SKM-1 (cell line): ENCODE results near the gene OIT3.

Source experiments
- DNase-seq: peaks from one replicate; lab custom pipeline; 2025; ENCODE audit not compliant: unreplicated experiment; lab: John Stamatoyannopoulos, UW

The OIT3 gene

DNA sequence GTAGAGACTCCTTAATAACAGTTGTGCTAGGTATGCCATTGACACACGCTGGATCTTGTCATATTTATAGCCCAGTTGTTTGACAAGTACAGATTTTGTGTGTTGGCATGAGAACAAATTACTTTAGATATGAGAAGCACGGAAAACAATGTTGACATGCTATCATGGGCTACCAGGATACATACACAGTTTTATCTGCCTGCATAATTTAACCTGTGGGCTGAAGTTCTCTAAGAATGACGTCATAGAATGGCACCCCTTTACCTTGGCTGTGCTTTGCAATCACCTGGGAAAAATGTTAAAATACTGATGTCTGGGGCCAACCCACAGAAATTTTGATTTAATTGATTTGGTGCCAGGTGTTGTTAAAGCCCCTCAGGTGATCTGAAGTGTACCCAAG lies 58.2 kb downstream of the OIT3 start:
- no peak for DNase-seq

DNA sequence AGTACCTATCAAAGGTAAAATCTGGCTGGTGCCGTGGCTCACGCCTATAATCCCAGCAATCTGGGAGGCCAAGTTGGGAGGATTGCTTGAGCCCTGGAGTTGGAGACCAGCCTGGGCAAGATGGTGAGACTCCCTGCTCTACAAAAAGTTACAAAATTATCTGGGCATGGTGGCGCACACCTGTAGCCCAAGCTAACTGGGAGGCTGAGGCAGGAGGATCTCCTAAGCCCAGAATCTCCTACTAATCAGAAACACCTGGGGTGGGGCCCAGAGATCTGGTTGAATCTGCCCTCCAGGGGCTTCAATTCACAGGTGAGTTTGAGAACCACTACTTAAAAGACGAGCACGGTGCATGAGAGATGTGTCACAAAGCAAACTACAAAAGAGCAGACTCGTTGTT lies 58.6 kb downstream of the OIT3 start:
- no peak for DNase-seq

DNA sequence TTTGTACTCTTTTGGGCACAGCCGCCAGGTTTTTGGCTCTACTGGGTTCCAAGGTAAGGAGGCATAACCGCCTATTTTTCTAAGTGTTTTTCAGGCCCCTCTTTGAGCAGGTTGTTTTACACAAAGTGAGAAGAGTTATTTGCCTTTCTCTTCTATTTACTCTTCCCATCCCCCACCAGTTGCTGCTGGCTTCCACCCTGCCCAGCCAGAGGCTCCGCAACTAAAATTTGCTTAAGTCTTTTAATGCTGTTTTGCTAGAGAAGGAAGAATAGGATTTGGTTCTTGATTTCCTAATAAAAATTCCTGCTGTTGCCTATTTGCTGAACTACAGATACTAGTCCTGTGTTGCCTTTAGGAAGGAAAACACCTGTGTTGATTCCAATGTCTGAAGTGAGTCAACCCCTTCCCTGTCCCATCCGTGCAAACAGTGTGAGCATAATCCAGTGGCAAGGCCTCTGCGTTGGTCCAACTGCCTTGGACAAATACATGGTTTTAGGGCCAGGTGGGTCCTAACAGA lies 59.2 kb downstream of the OIT3 start:
- no peak for DNase-seq

DNA sequence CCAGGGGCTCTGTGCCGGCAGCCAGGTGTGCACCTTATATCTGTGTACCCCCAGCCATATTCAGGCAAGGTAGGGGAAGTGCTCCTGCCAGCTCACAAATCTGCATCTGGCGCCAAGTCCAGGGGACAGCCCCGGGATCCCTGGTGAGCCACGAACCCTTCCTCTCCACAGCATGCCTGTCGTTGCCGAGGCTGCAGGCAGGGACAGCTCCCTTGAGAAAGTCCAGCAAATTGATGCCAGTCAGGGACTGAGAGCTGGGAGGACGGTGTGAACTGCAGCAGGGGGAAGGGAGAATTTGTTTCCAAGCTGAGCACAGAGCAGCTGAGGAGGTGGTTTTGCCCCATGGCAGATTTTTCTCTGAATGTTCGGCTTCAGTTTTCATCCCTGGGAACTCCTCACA lies 60.1 kb downstream of the OIT3 start:
- no peak for DNase-seq

DNA sequence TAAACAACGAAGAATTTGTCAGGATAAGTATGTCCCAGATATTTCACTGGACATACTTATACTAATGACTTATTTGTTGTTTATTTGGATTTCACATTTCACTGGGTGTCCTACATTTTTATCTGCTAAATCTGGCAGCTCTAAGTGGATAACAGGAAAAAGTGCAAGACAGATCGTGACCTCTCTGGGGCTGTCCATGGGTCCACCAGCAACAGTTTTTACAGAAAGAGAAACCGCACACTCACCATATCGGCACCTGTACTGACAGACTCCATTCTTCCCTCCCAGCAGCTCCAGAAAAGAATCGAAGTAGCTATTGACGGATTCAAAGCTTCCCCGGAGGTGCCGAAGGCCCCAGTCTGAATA lies 60.7 kb downstream of the OIT3 start:
- no peak for DNase-seq

DNA sequence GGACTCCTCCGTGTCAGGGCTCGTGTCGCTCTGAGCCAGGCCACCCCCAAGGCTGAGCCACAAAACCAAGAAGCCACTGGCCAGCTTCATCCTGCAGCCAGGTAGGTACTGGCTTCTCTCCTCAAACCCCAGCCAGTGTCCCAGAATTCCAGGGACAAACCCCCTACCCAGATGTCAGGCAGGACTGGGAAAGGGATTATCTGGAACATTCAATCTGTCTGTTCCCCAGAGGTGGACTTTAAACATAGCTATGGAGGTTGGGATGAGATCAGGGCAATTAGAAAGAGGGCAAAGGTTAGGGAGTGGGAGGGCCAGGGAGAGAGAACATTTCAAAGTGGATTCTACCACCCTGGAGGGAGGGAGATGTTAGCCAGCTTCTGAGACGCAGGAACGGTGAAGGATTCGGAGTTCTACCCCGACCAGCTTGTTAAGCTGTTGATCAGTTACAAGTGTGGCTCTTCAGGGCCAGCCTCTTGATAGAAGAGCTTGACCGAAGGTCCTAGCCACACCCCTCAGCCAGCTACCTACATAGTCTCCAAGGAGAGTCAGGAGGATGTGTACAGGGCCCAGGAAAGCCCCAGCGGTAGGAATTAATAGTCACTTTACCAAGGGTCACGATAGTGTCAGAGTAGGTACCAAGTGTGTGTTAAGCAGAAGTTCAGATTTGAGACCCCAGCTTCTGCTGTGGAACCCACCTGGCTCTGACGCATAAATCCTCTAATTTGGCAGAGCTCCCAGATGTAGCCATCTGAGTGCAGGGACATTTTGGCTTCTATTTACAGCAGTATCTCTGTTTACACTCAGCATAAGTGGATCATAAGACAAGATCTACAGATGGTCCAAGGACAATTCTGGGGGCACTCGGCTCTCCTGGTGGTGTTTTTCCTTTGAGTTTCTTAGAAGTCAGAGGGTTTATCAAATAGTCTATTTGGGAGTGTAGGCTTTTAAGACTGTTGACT lies 61.3 kb downstream of the OIT3 start, which contains the start of gene PLA2G12B:
PLA2G12B (minus strand) TSS at position 211 of the 959 bp plus-strand sequence; CDS start at position 90, 121 bp downstream.
- no peak for DNase-seq

DNA sequence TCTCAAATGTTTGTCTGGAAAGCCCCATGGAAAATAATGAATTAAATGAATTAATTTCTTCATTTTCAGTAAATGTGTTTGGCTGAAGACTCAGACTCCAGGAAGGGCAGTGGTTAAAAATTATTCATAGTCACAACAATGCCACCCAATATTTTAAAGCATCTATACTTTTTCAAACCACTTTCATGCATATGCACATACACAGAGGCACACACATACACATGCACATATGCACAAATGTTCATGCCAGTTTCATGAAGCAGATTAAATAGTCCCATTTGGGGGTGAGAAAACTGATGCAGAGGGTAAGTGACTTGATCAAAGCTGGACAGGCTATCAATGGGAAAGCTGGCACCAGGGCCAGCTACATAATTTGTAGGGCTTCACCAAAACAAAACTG lies 62.5 kb downstream of the OIT3 start:
- DNase-seq, result no peak

DNA sequence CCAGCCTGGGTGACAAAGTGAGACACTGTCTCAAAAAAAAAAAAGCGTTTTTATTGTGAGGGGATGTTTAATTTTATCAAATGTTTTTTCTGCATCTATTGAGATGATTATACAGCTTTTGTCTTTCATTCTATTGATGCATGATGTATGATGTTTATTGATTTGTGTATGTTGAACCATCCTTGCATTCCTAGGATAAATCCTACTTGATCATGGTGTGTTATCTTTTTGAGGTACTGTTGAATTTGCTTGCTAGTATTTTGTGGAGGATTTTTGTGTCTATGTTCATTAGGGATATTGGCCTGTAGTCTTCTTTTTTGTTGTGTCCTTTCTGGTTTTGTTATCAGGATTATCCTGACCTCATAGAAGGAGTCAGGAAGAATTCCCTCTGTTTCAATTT lies 83.3 kb downstream of the OIT3 start:
- DNase-seq, result no peak

DNA sequence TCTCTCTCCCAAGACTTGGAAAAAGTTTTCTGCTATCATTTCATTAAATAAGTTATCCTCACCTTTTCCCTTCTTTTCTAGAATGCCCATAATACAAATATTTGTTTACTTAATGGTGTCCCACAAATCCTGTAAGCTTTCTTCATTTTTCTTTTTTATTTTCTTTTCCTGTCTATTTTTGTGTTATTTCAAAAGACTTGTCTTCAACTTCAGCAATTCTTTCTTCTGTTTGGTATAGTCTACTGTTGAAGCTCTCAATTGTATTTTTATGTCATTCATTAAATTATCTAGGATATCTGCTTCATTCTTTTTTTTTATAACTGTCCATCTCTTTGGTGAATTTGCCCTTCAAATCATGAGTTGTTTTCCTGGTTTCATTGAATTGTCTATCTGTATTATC lies 86.2 kb downstream of the OIT3 start:
- DNase-seq, result no peak

DNA sequence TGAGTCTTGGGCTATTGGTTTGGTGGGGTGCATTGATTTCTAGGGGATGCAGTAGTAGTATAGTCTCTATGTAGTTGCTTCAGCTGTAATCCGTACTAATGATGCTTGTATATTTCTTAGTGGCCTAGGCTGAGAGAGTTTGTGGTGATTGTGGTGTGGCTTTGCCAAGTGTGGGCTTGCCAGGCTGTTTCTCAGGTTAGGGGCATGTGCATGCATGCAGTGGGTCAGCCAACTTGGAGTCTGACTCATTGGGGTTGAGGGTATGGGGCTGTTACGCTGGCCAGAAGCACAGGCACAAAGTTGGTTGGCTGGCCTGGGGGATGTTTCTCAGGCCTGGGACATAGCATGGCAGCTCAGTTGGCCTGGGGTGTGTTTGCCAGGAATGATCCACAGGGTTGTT lies 86.8 kb downstream of the OIT3 start:
- DNase-seq, result no peak

DNA sequence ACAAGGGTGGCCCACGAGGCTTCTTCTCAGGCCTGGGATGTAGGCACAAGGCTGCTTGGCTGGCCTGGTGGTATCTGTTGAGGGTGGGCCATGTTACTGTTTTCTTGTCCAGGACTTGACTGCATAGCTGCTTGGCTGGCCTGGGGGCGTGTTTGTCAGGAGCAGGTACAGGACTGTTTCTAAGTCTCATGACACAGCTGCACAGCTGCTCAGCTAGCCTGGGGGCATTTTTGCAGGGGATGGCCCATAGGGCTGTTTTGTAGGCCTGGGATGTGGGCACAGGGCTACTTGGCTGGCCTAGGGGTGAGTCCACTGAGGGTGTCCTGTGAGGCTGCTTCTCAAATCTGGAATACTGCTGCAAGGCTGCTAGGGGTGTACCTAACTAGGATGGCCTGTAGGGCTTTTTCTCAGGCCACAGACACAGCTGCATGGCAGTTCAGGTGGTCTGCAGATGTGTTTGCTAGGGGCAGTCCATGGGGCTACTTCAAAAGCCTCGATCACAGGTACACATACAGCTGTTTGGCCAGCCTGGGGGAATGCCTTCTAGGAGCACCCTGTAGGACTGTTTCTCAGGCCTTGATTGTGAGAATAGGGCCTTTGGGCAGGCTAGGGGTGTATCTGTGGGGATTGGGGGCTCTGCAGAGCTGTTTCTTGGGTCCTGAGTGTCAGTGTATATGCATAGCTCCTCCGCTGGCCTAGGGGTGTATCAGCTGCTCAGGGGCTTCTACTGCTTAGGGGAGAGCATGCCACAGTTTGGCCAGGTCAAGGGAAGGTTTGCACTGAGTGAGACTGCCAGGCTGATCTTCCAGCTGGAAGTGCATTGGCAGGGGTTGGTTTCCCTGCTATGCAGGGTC lies 87.7 kb downstream of the OIT3 start:
- no peak for DNase-seq

DNA sequence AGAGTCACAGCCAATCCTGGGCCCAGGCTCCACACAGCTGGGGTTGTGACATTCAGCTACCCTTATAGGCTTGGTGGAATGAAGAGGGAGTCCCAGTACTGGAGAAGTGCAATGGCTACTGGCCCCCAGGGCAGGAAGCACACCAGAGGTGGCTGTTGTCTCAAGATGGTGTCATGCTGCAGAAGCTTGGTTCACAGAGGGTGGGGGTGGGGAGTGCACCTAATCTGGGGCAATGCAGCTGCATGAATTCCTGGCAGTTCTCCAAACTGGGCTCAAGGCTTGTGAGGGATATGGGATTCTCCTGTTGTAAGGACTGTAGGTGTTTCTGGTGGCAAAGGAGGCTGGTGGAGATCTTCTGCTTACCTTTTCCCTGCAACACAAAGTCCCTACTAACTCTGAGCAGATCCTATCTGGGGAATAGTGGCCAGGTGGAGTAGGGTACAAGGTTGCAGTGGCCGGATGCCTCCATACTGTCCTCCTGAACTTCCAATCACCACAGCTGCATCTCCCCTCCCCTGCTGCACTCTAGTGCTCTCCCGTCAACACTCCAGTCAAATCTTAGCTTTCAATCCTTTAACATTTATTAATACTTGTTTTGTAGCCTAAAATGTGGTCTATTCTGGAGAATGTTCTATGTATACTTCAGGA lies 88.5 kb downstream of the OIT3 start:
- no peak for DNase-seq
